ENCODE results near the gene OR2AG1.

Gene OR2AG1, protein sequence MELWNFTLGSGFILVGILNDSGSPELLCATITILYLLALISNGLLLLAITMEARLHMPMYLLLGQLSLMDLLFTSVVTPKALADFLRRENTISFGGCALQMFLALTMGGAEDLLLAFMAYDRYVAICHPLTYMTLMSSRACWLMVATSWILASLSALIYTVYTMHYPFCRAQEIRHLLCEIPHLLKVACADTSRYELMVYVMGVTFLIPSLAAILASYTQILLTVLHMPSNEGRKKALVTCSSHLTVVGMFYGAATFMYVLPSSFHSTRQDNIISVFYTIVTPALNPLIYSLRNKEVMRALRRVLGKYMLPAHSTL

DNA sequence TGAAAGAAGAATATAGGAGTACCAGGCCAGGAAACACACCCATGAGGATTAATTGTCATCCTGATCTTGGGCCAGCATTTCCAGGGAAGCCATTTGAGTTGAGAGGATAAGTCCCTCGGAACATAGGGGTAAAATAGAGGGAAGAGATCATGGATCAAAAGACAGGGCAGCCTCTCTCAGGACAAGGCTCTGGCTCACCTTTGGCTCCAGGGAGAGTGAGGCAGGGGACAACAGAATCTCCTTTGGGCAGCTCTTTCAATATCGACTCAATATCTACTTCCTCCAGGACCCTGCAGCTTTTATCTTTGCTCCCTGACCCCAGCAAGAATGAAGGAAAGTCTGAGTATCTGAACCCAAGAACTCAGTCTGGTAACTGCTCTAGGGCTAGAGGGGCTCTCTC, at the start of gene OR2AG1:
TSS of gene OR2AG1 (plus strand) at position 301 of the 400 bp plus-strand sequence. CDS start 2,018 bp downstream, outside the sequence.
- no peak for FAIRE-seq

DNA sequence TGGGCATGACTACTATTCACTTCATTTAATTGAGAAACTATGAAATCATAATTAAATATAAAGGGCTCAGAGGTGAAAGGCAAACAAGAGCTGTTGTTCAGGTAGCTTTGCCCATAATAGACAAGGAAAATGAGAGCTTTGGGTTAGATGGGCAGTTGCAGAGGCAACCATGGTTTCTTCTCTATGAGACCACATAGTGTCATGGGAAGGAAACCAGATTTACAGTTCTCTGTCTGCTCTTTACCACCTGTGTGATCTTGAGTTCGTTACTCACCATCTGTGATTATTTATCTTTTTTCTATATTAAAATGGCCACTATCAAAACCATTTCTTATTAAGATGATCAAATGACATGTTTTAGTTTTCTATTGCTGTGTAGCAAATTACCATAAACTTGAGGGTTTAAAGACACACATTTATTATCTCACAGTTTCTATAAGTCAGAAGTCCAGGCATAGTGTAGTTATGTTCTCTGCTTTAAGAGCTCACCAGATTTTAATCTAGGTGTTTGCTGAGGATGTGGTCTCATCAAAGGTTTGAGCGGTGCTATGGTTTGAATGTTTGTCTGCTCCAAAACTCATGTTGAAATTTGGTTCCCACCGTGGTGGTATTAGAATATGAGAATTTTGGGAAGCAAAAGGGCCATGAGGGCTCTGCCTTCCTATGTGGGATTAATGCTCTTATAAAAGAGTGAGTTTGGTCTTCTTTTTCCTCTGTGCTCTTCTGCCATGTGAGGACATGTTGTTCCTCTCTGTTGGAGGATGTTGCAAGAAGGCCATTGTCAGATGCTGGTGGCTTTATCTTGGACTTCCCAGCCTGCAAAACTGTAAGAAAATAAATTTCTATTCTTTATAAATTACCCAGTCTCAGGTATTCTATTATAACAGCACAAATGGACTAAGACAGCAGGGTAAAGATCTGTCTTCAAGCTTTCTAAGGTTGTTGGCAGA, 49.2 kb upstream of the OR2AG1 start:
- no peak for FAIRE-seq

DNA sequence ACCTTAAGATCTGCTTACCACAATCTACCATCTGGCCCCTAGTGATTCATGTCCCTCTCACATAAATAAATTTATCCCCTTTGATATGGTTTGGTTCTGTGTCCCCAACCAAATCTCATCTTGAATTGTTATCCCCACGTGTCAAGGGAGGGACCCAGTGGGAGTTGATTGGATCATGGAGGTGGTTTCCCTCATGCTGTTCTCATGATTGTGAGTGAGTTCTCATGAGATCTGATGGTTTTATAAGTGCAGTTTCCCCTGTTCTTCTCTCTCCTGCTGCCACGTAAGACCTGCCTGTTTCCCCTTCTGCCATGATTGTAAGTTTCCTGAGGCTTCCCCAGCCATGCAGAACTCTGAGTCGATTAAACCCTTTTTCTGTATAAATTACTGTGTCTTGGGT, 48.2 kb upstream of the OR2AG1 start:
- no peak for FAIRE-seq

DNA sequence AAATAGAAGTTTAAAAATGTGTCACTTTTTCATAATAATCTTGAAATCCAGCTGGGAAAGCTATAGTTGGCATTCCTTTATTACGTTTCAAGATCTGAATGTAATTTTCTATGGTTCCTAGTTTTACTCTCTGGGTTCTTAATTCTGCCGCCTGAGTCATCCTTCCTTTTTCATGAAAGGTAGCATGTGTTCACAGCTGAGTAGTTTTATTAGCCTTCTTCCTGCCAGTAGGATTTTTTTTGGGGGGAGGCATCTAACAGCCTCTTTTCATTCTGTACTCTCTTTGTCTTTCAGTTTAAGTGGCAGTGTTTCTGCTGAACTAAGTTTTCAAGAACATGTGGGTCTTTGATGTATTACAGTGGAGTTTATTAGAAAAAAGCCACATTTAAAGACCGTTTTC, 47.5 kb upstream of the OR2AG1 start:
- FAIRE-seq, result no peak

DNA sequence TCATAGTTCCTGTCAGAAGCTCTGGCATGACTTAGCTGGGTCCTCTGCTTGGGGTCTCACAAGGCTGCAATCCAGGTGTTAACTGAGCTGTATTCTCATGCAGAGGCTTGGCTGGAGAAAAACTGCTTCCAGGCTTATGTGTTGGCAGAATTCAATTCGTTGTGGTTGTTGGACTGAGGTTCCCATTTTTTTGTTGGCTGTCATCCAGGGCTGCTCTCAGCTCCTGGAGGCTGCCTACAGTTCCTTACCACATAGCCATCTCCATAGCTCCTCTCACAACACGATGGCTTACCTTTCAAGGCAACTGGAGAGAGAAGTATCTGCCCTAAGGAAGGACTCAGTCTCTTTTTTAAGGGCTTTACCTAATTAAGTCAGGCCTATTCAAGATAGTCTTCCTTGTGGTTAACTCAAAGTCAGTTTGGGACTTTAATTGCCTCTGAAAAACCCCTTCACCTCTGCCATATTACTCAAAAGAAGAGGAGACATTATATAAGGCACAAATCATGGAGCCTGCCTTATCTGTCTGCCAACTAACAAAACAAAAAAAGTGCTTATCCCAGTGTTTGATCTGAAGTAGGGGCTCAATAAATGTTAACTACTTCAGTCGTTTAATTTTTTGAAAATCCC, 46.2 kb upstream of the OR2AG1 start:
- FAIRE-seq, result no peak

DNA sequence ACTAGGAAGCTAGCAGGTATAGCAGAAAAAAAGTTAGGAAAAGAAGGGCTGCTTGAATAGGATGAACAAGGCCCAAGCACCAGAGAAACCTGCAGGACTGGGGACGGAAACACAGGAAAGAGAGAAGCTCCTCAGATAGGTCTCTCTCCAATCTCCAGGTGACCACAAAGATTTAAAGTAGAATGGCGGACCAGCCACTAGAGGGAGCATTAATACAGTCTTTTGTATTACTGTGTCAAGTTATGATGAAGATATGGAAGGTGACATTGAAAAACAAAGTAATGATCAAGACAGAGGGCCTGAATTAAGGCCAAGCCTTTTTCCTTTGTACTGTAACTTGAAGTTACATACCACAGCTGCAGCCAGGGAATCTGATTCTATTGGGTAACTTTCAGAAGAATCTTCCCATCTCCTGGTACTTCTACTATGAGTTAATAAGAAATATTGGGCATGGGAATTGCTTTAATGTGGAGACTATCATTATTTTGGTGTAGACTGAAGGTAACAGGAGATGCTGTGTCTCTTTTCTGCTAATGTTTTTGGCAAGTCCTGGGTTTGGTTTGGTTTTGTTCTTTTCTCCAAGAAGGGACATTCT, 44.9 kb upstream of the OR2AG1 start:
- FAIRE-seq, result no peak

DNA sequence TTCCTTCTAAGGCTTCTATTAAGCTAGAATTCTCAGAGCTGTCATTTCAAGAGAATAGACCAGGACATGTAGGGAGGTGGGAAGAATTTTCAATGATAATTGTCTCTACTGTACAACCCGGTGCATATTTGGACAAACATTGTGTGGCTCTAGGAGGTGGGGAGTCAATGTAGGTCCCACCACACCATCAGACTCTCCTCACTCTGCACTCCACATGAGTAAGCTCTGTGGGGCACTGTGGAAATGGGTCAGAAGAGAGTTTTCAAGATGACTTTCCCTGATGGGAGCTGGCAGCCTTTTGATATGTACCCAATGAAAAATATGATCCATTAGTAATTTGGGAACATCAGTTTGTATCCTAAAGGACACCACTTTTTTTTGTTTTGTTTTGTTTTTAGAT, 44.2 kb upstream of the OR2AG1 start:
- FAIRE-seq, result no peak

DNA sequence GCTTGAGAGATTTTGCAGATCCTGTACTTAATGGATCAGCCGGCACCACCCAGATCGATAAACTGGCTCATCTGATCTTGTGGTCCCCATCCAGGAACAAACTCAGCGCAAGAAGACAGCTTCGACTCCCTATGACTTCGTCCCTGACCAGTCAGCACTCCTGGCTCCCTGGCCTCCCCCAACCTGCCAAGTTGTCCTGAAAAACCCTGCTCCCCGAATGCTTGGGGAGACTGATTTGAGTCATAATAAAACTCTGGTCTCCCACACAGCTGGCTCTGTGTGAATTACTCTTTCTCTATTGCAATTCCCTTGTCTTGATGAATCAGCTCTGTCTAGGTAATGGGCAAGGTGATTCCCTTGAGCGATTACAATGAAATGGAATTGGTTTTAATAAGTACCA, 40.6 kb upstream of the OR2AG1 start:
- no peak for FAIRE-seq

DNA sequence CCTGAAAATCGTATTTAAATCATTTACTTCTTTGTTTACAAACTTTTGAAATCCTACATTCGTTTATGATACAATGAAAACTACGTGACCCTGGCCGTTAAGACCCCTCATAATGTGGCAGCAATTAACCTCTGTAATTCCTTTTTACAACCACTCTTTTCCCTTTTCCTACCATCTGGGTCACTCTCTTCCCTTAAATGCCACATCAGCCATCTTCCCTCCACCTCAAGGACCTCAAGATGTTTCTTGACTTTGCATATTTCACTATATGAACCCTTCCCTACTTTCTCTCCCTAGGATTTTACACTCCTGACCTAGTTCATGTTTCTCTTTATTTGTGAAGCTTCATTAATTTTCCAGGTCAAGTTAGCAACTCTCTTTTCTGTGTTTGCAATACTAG, 37.8 kb upstream of the OR2AG1 start:
- FAIRE-seq, result no peak

DNA sequence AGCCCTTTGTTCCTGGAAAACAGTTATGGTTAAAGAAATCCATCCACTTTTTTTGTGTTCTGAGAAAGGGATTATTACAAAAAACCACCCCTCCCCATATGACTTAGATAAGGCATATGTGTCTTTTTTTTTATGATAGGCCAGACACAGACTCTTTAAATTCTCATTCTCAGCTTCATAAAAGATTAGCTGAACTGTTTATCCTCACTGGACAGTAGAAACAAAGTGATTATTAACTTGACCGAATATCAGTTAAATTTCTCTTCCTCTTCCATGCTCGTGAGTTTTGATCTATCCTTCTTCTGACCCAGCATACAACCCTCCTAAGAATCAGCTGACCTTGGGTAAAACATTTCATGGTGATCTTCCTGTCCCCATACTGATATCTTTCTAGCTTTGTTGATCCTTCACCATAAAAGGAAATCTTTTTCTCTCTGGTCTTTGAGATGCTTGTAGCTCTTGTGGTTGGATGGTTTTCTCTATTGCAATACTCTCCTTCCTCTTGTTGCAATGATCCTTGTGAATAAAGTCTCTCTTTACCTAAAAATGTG, 37.3 kb upstream of the OR2AG1 start:
- FAIRE-seq, result no peak

DNA sequence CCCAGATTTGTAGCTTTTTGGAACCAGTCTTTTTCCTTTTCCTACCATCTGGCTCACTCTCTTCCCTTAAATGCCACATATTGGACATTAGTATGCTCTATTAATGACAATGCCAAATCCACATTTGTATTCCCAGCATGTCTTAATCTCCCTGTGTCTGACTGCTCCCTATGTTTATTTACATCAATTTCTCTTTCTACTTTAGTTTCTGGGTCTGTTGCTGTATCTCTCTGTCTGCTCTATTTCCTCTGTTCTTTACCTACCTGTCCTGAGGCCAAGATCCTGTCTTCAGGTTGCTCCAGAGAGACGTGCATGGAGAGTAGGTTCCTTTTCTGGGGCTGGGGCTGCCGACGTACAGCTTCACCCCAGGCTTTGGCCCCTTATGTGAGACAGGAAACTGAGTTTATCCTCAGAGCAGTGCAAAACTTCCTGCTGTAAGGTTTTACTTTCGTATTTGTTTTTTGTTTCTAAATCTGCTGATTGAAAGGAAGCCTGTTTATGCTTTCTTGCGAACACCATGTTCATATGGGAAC, 36.7 kb upstream of the OR2AG1 start:
- FAIRE-seq, result no peak

DNA sequence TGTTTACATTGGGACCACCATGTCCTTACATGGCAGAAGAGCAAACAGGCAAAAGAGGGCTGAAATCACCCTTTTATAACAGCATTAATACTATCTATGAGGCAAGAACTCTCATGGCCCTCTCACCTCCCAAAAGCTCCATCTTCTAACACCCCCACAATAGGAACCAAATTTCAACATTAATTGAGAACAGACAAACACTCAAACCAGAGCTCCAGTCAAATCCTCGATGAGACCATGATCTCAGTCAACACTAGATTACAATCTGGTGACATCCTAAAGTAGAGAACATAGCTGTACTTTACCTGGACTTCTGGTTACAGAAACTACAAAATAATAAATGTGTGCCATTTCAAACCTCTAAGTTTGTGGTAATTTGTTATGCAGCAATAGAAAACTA, 36.2 kb upstream of the OR2AG1 start:
- FAIRE-seq, result no peak

DNA sequence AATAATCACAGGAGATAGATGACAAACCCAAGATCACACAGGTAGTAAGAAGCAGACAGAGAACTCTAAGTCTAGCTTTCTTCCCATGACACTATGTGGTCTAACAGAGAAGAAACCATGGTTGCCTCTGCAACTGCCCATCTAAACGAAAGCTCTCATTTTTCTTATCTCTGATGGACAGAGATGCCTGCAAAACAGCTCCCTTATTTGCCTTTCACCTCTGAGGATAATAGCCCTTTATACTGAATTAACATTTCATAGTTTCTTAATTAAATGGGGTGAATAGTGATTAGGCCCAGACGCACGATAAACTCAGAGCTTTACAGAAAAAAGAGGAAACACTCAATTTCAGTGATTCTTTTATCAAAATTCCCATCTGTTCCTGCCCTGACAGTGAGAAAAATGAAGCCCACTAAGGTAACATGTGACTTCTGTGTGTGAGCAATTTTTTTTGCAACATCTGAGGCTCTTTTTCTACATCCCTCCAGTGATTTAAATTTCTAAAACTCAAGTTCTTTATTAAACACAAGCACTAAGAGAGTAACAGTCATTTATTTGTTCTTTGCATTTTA, 35.6 kb upstream of the OR2AG1 start:
- FAIRE-seq, result no peak

DNA sequence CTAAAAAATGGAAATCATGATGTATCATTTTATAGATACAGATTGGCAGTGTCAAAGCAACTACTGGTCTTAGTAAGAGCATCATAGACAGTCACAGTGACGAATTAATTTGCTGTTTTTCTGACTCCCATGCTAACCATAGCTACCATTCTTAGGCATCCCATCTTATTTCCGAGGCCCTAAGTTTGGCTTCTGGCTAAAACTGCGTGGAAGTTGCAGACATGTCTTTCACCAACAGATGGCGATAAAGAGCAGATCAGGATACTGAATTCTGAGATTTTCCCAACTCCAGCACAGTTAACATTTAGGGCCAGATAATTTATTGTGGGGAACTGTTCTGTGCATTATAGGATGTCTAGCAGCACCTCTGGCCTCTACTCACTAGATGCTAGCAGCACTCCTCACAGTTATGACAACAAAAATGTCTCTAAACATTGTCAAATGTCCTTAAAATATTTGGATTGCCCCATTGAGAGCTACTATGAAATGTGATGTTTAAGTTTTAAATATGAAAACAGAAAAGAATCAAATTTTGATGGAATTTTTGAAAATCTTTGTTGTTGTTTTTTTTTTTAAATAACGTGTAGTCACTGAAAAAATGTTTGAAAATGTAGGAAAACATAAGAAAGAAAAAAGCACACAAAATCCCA, 27.4 kb upstream of the OR2AG1 start:
- peak; percentile 15 for FAIRE-seq

DNA sequence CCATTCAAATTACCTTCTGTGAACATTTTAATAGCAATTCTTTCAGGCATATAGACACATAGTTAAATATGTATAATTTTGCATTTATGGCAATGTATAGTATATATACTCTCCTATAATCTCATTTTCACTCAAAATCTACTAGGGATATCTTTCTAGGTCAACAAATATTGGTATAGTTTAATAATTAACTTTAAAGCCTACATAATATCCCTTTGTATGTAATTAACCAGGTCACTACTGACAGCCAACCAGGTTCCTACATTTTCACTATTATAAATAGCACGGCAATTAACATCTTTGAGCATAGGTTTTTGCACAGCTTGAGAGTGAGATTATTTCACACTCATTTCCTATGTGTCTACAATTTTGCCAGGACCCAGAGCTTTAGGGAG, 26.9 kb upstream of the OR2AG1 start:
- no peak for FAIRE-seq

DNA sequence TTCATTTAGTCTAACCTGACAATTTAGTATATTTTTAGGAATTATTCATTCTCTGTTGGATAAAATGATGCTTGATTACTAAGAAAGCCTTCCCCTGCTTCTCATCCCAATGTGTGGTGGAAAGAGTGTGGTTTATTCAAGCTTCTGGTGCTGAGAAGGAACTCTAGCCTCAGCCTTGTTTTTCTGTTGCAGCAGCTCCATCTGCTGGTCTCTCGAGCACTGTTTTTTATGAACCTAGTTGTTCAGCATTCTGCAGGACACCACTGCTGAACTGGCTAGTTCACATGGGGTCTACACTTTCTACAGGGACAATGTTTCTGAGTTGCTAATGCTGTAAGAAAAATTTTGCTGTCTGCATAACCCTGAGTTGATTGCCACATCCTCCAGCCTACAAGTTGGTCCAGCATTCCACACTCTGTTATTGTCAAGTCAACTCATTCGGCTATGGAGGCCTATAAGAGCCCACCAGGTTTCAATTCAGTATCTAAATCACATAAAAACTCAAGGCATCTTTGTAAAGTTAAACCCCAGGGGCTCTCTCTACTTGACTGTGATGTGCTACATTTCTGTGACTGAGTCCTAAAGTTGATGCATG, 25.4 kb upstream of the OR2AG1 start:
- FAIRE-seq, result no peak

DNA sequence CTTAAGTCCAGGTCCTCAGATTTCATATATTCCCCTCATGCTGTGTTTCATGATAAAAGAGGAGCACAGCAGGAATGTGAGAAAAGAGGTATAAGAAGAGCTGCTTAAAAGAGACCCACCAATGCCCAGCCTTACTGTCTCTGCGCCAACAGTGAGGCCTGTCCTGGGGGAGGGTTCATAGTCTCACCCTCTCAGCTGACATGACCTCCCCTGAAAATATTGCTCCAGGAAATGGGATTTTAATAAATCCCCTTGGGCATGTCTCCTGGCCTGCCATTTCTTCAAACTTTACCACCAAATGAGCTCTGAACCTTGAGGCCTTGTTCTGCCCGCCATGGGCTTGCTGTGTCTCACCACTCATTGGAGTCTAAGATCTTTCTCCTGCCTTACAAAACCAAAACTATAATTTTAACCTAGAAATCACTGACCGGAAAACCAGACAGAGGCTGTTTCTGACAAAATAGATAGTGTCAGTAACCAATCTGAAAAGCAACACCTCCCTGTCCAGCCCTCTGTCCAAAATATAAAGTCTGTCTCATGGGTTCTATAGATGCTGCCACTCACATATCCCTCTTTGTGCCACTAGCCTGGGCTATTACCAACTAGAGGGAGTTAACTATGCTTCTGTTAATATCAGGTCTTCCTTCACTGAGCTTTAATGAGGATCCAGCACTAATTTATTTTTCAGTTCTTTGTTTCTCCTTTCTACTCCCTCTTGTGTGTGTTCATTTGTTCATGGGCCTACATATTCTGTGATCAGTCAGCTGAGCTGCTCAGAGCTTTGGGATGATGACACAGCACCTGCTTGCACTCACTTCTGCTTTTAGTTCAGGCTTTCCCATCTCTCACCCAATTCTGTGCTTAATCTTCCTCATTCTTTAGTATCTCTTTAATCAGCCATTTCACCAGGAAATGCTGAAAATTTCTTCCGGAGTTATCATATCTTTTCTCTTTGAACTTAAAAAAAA, 10.6 kb upstream of the OR2AG1 start, which contains the start of gene OR2AG2:
TSS of gene OR2AG2 (minus strand) at position 51 of the 968 bp plus-strand sequence. CDS start 3,019 bp downstream, outside the sequence.
- no peak for FAIRE-seq

DNA sequence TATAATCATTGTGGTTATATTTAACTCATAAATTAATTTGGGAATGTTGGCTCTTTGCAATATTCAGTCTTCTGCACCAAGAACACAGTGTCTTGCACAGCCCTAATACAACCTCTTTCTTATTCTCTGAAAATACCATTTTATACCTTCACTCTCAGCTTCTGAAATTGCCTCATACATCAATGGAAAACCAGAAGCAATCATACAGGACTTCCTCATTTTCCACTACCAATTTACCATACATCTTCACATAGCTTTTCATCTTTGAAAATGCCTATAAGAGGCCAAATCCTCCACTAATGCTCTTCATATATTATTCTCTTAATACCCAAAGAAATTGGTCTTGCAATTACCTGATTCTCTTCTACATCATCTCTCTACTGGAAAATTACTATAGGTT, 4.3 kb upstream of the OR2AG1 start:
- no peak for FAIRE-seq

DNA sequence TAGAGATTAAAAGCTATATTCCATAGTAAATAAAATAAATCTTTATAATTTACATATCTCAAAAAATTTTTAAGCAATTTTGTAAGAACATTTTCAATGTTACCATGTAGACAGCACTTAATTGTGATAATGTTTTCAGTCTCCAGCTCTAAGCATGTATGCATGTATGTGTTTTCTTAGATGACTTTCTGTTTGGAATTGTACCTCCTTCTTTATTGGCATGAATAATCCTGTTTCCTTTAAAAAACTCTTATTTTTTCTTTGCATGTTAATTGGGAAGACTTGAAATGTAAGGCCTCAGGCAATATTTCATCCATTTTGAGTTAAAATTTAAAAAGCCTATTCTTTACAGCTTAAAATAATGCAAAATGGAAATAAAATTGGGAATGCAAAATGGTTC, 2.0 kb upstream of the OR2AG1 start:
- FAIRE-seq, result no peak

DNA sequence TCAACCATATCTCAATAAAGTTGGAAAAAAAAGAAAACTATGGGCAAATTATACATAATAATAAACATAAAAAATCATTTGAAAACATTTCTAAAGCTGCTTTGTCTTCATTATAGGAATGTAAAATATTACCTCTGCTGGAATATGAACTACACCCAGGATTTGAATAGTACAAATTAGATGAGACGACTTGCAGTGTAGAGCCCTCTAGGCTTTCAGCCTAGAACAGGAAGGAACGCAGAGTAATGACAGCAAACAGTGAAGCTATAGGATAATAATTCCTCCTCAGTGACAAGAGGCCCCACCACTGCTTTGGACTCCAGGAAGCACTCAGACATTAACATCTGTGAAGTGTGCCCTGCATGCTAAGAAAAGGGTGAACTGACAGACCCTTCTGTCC, 7.7 kb downstream of the OR2AG1 start:
- no peak for FAIRE-seq

Measured in endometrium (tissue), 2 donors.